ENCODE data around the gene DNAL4.

The DNAL4 gene

GRCh38 chr22:38774496-38775166 lies 19.3 kb downstream of the DNAL4 start:
- TF ChIP-seq, protein P1, sequence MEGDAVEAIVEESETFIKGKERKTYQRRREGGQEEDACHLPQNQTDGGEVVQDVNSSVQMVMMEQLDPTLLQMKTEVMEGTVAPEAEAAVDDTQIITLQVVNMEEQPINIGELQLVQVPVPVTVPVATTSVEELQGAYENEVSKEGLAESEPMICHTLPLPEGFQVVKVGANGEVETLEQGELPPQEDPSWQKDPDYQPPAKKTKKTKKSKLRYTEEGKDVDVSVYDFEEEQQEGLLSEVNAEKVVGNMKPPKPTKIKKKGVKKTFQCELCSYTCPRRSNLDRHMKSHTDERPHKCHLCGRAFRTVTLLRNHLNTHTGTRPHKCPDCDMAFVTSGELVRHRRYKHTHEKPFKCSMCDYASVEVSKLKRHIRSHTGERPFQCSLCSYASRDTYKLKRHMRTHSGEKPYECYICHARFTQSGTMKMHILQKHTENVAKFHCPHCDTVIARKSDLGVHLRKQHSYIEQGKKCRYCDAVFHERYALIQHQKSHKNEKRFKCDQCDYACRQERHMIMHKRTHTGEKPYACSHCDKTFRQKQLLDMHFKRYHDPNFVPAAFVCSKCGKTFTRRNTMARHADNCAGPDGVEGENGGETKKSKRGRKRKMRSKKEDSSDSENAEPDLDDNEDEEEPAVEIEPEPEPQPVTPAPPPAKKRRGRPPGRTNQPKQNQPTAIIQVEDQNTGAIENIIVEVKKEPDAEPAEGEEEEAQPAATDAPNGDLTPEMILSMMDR (IDR thresholded peaks at IDR 0.05; ENCODE audit: insufficient read depth, low read depth, low read length, missing control alignments): no peak
- DNase-seq (ENCODE audit: low read depth): no peak
- no peak overlapping the region for H3K4me3 ChIP-seq (ENCODE audit: low read depth, low read length)

DNA sequence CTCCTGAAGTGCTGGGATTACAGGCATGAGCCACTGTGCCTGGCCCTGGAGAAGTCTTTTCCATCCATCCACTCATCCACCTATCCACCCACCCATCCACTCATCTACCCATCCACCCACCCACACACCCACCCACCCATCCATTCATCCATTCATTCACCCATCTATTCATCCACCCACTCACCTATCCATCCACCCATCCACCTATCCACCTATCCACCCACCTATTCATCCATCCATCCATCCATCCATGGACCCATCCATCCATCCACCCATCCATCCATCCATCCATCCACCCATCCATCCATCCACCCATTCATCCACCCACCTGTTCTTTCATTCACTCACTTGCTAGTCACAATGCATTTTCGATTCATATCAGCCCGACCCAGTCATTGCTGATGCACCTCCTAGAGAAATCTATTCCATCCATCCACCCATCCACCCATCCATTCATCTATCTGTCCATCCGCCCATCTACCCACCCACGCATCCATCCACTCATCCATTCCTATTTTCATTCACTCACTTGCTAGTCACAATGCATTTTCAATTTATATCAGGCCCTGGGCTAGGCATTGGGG lies 20.5 kb downstream of the DNAL4 start:
- TF ChIP-seq, protein P1 (IDR thresholded peaks at IDR 0.05; ENCODE audit: insufficient read depth, low read depth, low read length, missing control alignments): no peak
- H3K4me3 ChIP-seq (ENCODE audit: low read depth, low read length): no peak overlapping the region
- no peak for DNase-seq (ENCODE audit: low read depth)

GRCh38 chr22:38772623-38772873 lies 21.4 kb downstream of the DNAL4 start:
- TF ChIP-seq, protein P1 (IDR thresholded peaks at IDR 0.05; ENCODE audit: insufficient read depth, low read depth, low read length, missing control alignments): no peak
- DNase-seq (ENCODE audit: low read depth): no peak

DNA sequence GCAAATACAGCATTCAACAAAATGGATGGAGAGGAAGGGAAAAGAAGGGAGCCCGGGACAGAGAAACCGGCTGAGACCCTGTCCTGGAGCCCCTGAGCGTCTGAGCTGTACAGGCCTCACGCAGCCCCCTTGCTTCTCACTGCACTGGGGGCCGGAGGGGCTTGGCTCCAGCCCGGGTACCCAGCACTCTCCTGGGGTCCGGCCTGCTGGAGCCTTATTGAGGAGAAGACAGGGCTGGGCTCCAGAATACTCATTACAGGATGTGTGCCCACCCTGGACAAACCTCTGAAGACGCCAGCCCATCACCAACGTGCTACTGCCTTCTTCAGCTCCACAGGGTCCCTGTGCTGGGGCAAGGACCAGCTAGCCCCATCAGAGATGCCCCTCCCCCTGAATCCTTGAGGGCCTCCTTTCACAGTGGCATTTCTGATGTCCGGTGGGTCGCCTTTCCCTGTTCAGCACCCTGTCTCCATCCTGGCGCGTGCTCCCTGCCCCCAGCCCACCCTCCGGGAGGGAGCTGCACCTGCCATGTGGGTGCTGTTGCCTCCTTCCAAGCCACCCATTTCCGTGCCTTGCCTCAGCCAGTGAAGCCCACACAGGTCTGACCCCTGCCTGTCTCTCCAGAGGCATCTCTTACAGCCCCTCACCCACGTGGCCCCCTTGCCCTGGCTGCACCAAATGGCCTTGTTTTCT lies 23.5 kb downstream of the DNAL4 start:
- no peak overlapping the region for H3K4me3 ChIP-seq (ENCODE audit: low read depth, low read length)
- TF ChIP-seq, protein P1 (IDR thresholded peaks at IDR 0.05; ENCODE audit: insufficient read depth, low read depth, low read length, missing control alignments): no peak
- DNase-seq (ENCODE audit: low read depth): no peak

More at GRCh38 chr22:38772623-38772873, 21.4 kb downstream of the DNAL4 start:
- H3K4me3 ChIP-seq (ENCODE audit: low read depth, low read length): no peak overlapping the region

GRCh38 chr22:38768036-38768435 lies 25.9 kb downstream of the DNAL4 start:
- DNase-seq (ENCODE audit: low read depth): no peak
- TF ChIP-seq, protein P1 (IDR thresholded peaks at IDR 0.05; ENCODE audit: insufficient read depth, low read depth, low read length, missing control alignments): no peak
- no peak overlapping the region for H3K4me3 ChIP-seq (ENCODE audit: low read depth, low read length)

GRCh38 chr22:38767313-38767712 lies 26.6 kb downstream of the DNAL4 start:
- TF ChIP-seq, protein P1 (IDR thresholded peaks at IDR 0.05; ENCODE audit: insufficient read depth, low read depth, low read length, missing control alignments): no peak
- no peak overlapping the region for H3K4me3 ChIP-seq (ENCODE audit: low read depth, low read length)
- no peak for DNase-seq (ENCODE audit: low read depth)
